GM04503 (cell line): Measurements from ENCODE around the gene ATXN7L2.

Source experiments
- DNase-seq: peaks from one replicate; pipeline ENCODE4 v3.0.0-alpha.2; 2012; ENCODE audit warnings: low read depth

The ATXN7L2 gene

DNA sequence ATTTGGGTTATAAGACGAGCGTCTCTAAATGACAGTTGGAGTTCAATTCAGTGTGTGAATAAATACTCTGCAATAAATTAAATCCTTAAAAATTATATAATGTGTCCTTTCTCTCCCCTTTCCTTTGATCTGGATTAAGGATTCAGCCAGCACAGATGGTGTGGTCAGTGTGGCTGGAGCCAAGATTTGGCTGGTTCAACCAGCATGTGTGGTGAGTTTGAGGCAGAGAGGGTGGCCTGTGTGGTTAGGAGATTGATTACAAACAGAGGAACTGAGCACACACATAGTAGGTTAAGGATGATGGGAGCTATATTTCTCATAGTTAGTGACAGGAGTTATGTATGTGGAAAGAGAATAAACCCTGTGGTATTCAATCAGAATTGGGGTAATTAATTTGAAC, 40.0 kb downstream of the ATXN7L2 start:
- DNase-seq = no peak

DNA sequence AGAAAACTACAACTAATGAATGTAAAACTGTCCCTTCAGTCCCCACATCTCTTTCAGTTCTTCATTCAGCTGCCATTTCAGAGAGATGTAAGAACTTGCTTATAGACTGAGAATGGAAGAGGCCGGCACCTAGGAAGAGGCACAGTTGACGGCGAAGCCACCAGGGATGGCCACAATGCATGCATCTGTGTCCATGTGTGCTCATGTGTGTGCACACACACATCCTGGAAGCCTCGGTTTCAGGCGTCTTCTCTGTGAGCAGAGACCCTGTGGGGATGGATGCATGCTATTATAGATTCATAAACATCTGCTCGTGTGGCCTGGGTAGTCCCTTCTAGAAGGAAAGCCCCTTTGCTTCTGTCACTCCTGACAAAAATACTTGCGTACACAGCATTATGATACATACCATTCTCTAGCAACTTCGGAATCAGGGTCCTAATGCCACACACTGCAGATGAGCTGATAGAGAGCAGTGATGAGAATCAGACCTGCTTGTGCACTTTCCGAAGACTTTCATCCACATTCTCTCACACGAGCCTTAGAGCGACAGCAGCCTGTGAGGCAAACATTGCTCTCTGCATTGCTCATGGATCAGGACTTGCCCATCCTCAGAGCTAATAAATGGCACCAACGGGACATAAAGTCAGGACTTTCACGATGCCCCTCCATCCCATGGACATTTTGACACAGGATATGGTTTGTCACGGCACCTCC, 43.5 kb downstream of the ATXN7L2 start:
- no peak for DNase-seq

DNA sequence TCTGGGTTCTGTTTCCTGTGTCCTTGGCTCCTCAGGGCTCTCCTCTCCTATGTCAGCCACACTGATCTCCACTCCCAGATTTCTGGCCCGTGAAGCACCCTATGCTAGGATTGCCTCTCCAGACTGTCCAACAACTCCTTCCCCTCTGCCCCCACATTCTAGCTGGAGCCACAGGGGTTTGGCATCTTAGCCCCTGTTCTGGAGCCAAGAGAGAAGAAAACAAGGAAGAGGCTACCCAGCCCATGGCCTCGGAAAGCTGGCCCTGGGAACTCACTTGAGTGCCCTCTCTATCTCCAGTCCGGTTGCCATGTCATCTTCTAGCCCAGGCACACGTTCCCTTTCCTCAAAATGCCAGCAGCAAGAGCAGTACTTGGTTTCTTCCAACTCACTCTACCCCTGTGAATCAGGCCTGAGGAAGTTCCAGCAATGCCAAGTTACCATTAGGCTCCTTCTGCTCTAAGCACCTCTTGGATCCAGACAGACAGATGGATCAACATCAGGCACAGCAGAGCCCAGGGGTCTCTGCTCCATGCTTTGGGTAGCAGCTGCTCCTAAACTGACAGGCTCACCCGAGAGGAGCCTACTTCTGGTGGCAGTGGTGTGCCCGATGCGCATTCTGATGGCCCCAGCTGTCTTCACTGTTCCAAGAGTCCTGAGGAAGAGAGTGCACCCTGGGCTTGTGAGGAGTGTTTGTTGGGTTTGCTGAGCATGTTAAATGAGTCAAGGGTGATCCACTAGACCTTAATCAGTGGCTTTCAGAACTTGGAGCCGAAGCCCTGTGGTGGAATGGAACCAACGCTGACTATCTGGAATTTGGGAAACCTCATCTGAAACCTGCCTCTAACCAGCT, 44.4 kb downstream of the ATXN7L2 start:
- no peak for DNase-seq

DNA sequence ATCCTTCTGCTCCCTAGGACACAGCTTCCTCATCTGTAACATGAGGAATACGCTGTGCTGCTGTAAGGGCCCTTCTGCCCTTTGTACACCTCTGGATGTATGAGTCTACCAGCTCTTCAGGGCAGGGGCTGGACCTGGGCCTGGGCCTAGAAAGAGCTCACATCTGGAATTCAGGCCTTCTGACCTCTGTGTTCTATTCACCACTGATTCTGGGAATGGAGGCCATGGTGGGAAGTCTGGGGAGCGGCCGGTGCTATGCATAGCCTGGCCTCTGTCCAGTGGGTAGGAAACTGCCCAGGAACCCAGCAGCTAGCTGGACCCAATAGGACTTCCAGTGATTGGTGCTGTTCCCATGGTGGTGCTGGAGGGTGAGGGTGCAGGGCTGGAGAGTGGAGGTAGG, 45.0 kb downstream of the ATXN7L2 start:
- no peak for DNase-seq

DNA sequence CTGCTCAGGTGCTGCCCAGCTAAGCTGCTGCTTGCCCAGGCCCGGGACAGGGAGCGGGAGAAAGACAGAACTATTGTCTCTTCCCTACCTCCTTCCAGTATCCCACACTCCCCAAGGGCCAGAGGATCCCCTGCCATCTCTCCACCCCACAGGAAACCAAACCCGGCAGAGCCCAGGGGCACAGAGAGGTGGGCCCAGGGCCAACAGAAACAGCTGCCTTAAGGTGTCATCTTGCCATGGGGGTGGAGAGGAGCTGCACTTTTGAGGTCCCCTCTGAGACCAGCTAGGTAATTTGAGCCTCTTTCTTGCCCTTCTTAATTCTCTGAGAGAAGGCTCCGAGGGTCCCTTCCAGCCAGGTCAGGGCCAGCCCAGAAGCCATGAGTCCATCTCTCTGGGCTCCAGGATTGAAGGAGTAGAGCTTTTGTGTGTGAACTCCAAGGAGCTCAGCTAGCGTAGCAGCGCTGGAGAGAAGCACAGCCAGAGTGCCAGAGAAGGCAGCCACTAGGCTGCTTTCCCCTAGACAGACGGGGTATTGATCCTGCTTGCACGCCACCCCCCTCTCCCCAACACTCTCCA, 46.3 kb downstream of the ATXN7L2 start:
- no peak for DNase-seq

DNA sequence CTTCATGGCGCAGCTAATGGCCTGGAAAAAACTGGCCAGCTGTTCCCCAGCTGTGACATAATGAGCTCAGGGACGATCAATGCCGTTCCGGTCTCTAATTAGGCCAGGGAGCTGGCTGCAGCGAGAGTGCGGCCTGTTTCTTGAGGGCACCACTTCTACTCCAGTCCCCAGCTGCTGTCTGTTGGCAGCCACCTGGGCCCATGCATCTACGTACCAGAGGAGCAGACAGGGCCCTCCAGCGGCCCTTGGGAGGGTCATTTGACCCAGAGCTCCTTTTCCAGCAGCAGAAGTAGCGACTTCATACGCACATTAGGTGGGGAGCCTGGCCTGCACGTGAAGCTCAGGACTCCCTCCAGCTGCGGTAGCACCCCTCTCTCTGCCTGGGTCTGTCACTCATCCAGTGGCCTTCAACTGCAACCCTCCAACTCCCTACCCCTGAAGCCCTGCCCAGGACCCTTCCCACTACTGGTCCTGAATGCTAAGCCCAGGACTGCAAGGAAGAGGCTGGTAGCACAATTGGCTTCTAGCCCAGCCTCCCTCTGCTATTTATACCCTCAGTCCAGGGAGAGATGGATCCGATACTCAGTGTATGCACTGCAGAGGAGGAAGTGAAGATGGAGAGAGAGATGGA, 46.9 kb downstream of the ATXN7L2 start:
- no peak for DNase-seq

DNA sequence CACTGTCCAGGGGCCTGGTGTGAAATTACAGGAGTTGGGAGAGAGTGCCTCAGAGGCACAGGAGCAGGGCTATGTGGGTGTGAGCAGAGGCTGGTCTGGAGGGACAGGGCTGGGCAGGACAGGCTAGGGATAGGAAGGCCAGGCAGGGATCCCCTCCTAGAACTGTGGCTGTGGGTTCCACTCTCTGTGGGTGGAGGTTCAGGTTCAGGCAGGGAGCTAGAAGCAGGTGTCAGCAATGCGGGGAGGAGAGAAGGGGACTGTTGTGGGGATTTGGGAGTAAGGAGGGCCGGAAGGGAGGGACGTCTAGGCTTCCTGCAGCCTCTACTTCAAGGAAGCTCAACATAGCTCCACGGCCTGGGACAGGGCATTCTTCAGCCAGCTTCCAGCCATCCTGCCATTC, 47.7 kb downstream of the ATXN7L2 start:
- DNase-seq = no peak

DNA sequence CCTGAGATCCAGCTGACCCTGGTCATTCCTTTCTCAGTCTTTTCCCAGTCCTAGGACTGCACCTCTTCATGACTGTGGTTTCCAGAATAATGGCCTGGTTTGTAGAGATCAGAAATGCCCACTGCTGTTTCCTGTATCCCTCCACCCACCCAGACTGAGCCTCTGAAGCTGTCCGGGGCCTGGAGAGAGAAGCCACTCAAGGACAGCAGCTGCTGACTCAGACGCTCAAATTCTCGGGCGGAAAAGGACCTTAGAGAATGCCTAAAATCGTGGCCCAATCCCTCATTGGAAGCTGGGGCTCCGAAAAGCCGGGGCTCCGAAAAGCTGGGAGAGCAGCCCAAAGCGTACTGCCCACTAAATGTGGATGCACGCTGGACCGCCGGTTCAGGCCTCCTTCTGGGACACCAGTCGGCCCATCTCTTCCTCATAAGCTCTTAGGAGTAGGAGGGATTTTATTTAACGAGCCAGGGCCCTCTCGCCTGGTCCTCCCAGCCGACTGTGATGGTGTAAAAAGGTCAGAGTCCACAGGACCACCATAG, 48.2 kb downstream of the ATXN7L2 start:
- no peak for DNase-seq

DNA sequence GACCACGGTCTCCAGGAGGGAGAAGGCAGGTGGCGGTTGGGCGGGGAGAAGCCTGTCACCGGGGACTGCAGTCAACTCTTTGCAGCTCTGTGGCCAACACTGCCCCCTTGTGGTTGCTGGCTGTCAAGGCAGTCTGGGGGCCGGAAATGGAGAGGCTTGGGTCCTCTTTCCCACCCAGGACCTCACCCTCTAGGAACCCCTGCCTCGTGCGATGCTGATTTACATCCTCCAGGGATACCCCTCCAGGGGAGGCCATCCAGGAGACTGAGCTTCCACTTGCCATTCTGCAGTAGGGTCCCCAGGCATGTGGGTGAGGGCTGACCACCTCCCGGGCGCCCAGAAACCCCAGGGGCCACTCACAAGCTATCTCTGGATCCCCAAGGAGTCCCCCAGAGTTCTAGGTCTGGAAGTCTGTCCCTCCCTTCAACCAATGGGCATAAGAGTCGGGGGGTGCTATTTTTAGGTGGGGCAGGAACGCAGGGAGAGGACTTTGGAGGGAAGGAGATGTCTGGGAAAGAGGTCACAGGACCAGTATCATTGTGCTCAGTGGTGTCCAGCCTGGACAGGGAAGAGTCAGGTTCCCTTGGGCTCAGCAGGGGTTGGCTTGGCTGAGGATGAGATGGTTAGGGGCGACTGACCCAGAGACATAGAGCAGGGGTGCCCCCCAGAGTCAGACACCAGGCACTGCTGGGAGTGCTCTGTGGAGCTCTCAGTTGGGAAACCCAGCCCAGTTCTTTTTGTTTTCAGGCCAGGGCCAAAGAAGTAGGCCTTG, 48.8 kb downstream of the ATXN7L2 start:
- no peak for DNase-seq

DNA sequence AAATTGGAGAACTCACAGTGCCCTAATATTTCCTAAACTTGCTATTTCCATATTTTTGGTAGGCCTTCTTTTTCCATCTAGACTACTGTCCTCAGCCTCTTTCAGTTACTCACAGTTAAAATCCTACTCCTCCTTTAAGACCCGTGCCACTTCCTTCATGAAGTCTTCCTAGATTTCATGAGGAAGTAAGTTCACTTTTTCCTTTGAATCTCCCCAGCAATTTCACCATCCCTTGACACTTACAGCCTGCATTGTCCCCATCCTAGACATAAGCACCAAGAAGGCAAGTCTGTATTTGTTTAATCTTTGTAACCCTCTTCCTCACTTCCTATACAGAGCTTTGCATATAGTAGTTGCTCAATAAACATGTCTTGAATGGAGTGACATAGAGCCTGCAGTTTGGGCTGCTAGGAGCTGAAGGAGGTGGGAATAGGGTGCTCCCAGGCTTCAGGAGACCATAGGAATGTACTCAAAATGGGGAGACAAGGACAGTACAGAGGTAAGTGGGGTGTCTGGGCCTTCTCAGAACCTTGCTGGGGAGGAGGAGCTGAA, 50.7 kb downstream of the ATXN7L2 start:
- no peak for DNase-seq

DNA sequence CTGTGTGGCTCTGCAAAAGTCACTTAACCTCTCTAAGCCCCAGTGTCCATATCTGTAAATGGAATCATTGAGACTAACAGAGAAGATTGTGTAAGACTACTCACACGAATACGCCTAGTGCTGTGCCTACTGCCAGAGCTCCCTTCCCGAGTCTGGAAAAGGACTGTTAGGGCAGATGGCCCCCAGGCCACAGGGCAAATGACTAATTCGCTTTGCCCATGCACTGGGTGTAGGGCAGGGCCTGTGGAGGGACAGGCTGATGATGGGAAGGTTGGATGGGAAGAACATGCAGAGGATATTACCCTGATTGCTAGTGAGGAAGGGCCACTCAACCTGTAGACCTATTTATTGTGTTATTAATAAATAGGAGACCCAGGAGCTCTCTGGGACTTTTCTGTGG, 51.8 kb downstream of the ATXN7L2 start:
- no peak for DNase-seq

DNA sequence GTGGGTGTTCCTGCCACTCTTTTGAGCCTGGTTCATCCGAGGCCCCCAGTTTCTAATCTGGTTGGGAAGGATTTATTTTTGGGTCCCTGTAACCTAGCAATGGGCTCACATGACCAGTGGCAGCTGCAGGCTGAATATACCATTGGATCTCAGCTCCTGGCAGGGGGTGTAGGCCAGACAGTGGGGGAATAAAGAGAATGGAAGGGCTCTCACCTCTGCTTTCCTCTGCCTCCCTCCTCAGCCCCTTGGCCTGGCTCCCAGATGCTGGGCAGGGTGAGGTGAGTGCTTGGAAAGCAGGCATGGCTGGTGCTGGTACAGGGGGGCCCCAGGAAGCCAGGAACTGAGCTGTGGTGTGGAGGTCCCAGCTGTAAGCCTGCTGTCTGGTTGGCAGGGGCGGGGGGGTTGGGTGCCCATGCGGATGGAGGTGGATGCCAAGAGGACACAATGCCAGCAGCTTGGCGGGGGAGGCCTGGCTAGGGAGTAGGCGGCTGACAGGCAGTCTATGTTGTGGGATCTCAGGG, 52.3 kb downstream of the ATXN7L2 start:
- DNase-seq = no peak

DNA sequence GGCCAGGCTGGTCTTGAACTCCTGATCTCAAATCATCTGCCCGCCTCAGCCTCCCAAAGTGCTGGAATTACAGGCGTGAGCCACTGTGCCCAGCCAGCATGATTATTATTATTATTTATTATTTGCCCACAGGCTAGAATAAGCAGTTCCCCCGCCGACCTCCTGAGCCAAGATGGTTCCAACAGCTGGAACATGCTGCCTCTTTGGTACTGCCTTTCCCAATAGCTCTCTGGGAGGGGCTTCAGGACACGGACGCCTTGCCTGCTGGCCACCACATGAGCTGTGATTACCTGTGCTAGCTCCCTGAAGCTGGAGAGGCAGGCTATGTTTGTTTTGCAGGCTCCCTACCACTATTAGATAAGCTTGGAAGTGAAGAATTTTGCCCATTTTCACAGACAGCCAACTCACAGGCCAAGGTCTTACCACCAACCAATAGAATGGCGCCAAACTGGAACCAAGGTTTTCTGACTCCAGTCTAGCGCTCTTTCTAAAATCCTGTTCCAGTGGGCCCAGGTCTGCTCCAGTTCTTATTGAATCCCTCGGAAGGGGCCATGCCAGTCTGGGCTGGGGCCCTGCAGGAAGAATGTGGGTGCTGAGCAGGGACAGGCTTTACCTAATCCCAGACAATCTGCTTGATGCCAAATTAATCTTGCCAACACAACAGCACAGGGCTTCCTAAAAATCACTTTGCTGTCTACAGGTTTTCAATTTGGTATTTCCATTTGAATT, 53.9 kb downstream of the ATXN7L2 start:
- DNase-seq = no peak

DNA sequence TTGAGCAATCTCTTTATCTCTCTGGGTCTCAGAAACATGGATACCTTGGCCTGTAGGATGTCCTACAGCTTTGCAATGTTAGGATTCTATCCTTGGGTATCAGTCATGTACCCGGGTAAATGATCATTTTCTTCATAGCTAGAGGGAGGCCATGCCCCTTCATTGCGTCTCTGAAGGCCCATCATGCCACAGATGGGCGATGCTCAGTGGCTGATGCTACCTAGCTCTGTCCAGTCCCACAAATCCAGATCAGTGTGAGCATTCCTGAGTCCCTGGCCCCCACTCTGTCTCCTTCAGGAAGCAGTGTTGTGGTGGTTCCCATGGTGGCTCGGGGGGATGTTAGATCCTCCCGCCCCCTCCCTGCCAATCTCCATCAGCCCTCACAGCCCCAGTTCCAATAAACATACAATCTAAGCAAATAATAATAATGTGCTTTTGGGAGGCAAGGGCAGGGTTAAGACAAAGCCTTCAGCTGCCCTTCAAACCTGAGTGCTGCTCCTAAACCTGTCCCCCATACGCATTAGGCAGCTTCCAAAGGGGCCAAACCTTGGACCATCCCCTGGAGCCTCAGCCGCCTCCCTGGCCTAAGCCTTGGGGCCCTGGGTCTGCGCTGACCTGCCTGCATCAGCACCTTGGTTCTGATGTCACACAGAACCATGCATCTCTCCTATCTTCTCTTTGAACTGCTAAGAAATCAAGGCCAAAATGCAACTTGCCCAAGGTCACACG, 55.3 kb downstream of the ATXN7L2 start:
- DNase-seq = no peak

DNA sequence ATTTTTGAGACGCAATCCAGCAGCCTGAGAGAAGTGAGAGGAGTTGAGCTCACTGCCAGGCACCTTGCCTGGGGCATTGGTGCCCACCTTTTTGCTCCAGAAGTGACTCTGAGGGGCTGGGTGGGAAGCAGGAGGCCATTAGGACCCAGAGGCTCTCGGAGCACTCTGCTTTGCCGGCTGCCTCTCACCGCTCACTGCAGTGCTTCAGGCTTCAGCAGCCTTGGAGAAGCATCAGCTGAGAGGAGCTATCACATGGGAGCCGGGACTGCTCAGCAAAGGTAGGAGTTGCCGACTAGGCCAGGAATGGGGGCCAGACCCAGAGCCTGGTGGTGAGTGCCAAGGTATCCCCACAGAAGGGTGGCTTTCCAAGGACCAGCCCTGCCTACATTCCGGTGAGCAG, 56.0 kb downstream of the ATXN7L2 start, which contains the start of gene GPR61:
Gene GPR61, plus strand, starts transcription at position 197 of the 400 bp plus-strand sequence. CDS start 3,151 bp downstream, outside the sequence.
- no peak for DNase-seq

DNA sequence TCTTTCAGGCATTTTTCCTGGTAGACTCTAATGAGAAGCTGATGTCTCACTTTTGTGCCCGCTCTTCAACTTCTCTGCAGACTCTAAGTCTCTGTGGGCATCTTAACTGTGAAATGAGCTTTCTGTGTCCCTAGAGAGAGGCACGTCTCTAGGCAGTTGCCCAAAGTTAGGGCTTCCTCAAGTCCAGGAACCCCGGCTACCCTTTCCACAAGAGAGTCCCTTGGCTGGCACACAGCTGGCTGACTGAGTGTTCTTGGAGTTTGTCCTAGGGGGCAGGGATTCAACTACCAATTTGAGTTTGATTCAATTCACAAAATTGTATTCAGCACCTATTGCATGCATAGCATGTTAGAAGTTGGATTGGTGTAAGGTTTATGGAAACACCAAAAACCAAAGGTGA, 57.4 kb downstream of the ATXN7L2 start:
- no peak for DNase-seq
